HFFc6 (cell line): Measurements from ENCODE around the gene RRP9. TPM values are rescaled to one million over a fixed set of nuclear protein-coding genes. Genes with fewer than 3 reads are reported as not detected.
"Not testable (repeated sequence)": the region's sequence is repeated elsewhere in the genome, so short reads cannot be mapped to it uniquely, and the experiment has no call there.

Source experiments
- DNase-seq: peaks from one replicate; pipeline ENCODE4 v3.0.0-alpha.2; 2018
- H3K27ac Mint-ChIP-seq: 2 replicates; pipeline ENCODE4 v1.8.0; 2020; ENCODE audit warnings: mild to moderate bottlenecking, mixed read lengths
- H3K27me3 Mint-ChIP-seq: 2 replicates; pipeline ENCODE4 v1.8.0; 2021; ENCODE audit warnings: mild to moderate bottlenecking, moderate library complexity, mixed read lengths; ENCODE audit not compliant: insufficient read depth
- H3K36me3 Mint-ChIP-seq: 2 replicates; pipeline ENCODE4 v1.8.0; 2021; ENCODE audit warnings: low read depth, mixed read lengths
- H3K4me1 Mint-ChIP-seq: 2 replicates; pipeline ENCODE4 v1.8.0; 2020; ENCODE audit warnings: low read depth, mixed read lengths
- H3K4me3 Mint-ChIP-seq: 2 replicates; pipeline ENCODE4 v1.8.0; 2020; ENCODE audit warnings: mild to moderate bottlenecking, moderate library complexity, mixed read lengths
- H3K9me3 Mint-ChIP-seq: 2 replicates; pipeline ENCODE4 v1.8.0; 2020; ENCODE audit warnings: mild to moderate bottlenecking, mixed read lengths
- total RNA-seq, 6 experiments: library from RNA; stranded (reverse); fragmentation: NEBNext Ultra II Directional; extraction: Animal tissue kit (Norgen Biotek cat#: 25700); gene quantifications; 2 replicates in 1 of 6; 3 replicates in 5 of 6; pipeline ENCODE4 v1.2.3, GENCODE V29; 2021
- TF ChIP-seq, protein P1 (sequence below): fragments of 200-600 bp; sonication (generic); IDR thresholded peaks from 2 replicates; pipeline ENCODE4 v1.5.0; 2021; ENCODE audit warnings: antibody characterized with exemption, mild to moderate bottlenecking

Gene RRP9
- total RNA-seq, 6 experiments from 2014 or later, result 30.0 to 36.6 (median 32.5) TPM

DNA sequence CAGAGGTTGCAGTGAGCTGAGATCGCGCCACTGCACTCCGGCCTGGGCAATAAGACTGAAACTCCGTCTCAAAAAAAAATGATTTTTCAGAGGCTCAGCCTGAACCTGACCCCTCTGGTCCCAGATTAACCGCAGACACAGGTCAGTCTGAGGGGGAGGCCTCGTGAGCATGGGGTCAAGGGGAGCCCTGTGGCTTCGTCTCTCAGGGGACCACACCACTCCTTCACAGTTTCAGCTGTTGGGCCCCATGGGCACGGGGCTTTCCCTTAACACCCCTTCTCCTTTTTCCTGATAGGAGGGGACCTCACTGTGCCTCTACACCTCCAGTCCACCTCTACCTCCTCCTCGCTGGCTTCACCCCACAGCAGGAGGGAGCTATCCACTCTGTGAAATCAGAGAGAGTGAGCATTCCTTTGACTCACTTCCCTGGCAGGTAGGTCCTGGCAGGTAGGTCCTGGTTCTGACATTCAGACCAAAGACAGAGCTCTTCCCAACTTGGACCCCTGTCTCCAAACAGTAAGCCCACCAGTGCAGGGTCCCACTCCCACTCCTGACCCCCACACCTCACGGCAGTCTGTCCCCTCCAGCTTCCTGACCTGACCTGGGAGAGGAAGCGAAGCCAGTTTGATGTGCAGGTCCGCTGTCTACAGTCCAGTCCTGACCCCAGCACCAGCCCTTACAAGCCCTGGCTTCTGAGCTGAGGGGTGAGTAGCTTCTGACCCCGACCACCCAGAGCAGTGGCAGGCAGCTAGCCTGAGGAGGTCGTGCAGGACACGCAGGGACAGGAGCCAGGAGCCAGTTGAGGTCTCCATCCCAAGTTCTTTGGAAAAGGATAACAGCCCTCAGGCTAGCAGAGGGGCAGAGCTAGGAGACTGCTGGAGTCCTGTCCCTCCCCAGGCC lies 9.0 kb downstream of the RRP9 start:
- DNase-seq, result no peak
- Mint-ChIP-seq H3K4me1 (no peaks in the 10 kb centered on the region), H3K9me3 (no peaks in the 10 kb centered on the region), H3K36me3 (peaks cover 25% of the 10 kb centered on the region; the same call in 1 of the 2 replicates), H3K27ac (no peak overlapping the region), H3K27me3 (no peaks in the 10 kb centered on the region; the same call in none of the 2 replicates), H3K4me3 (no peak overlapping the region)
- TF ChIP-seq, protein P1, sequence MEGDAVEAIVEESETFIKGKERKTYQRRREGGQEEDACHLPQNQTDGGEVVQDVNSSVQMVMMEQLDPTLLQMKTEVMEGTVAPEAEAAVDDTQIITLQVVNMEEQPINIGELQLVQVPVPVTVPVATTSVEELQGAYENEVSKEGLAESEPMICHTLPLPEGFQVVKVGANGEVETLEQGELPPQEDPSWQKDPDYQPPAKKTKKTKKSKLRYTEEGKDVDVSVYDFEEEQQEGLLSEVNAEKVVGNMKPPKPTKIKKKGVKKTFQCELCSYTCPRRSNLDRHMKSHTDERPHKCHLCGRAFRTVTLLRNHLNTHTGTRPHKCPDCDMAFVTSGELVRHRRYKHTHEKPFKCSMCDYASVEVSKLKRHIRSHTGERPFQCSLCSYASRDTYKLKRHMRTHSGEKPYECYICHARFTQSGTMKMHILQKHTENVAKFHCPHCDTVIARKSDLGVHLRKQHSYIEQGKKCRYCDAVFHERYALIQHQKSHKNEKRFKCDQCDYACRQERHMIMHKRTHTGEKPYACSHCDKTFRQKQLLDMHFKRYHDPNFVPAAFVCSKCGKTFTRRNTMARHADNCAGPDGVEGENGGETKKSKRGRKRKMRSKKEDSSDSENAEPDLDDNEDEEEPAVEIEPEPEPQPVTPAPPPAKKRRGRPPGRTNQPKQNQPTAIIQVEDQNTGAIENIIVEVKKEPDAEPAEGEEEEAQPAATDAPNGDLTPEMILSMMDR, result no peak

DNA sequence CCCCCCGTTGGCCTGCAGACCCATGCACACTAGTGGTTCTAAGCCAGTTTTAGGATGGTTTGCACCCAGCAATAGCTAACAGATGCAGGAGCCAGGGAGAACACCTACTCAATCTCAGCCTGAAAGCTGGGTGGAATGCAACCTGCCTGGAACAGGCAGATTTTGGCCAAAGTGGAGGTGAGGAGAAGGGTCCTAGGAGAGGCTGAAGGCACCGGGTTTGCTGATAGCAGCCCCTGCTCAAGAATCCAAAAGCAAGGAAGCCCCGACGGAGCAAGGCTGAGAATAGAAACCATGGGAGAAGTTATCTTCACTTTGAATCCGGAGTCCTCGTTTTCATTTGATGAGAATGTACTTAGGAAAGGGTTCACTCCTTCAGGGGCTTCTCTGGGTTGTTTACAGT lies 9.9 kb downstream of the RRP9 start:
- no peak for DNase-seq
- Mint-ChIP-seq H3K4me1 (no peaks in the 10 kb centered on the region), H3K36me3 (peaks cover 25% of the 10 kb centered on the region; the same call in 1 of the 2 replicates), H3K9me3 (no peaks in the 10 kb centered on the region), H3K27me3 (peaks cover under 1% of the 10 kb centered on the region; the same call in 1 of the 2 replicates), H3K4me3 (no peak overlapping the region), H3K27ac (no peak overlapping the region)
- TF ChIP-seq, protein P1, result no peak

DNA sequence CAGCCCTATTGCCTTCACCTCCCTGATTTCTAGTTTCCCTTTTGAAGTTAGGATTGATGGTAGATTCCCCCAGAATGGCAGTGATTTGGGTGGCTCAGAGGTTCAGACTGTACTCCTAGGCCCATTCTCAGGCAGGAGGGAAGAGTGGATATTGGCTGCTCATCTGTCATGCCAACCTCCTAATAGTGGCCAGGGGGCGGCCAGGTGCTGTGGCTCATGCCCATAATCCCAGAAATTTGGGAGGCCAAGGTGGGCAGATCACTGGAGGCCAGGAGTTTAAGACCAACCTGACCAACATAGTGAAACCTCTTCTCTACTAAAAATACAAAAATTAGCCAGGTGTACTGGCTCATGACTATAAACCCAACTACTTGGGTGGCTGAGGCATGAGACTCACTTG lies 11.3 kb downstream of the RRP9 start:
- H3K4me1 Mint-ChIP-seq, result no peaks in the 10 kb centered on the region
- H3K4me3 Mint-ChIP-seq, result no peak overlapping the region
- H3K27me3 Mint-ChIP-seq, result peaks cover 2% of the 10 kb centered on the region; the same call in 1 of the 2 replicates
- no peak for DNase-seq
- H3K27ac Mint-ChIP-seq, result no peak overlapping the region
- no peaks in the 10 kb centered on the region for H3K9me3 Mint-ChIP-seq
- peaks cover 20% of the 10 kb centered on the region; the same call in 1 of the 2 replicates for H3K36me3 Mint-ChIP-seq
- TF ChIP-seq, protein P1, result no peak

DNA sequence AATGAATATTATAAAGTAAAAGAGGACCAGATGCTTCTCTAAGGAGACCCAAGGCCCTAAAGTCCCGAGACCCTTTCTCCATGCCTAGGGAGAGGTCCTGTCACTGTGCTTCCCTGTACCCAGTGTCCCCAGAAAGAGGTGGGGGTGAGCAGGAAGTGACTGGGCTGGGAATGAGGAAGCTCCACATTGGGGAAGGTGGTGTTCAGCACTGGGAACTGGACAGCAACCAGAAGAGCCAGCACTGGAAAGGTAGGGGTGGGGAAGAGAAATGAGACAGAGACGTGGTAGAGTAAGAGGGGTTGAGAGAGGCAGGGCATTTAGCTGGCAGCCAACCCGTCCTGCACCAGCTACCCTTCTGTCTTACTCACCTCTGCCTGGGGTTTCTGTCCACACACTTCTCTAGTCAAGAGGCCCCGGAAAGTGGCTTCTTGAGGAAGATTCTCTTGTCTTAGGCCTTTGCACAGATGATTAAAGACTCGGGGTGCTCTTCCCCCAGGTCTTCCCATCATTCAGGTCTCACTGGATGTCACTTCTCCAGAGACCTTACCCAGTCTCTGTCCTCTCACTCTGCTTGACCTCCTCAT lies 12.2 kb downstream of the RRP9 start:
- TF ChIP-seq, protein P1, result no peak
- H3K4me3 Mint-ChIP-seq, result no peak overlapping the region
- H3K9me3 Mint-ChIP-seq, result no peaks in the 10 kb centered on the region
- H3K27me3 Mint-ChIP-seq, result peaks cover 2% of the 10 kb centered on the region; the same call in 1 of the 2 replicates
- H3K27ac Mint-ChIP-seq, result no peak overlapping the region
- H3K4me1 Mint-ChIP-seq, result no peaks in the 10 kb centered on the region
- no peak for DNase-seq
- peaks cover 15% of the 10 kb centered on the region; the same call in 1 of the 2 replicates for H3K36me3 Mint-ChIP-seq

DNA sequence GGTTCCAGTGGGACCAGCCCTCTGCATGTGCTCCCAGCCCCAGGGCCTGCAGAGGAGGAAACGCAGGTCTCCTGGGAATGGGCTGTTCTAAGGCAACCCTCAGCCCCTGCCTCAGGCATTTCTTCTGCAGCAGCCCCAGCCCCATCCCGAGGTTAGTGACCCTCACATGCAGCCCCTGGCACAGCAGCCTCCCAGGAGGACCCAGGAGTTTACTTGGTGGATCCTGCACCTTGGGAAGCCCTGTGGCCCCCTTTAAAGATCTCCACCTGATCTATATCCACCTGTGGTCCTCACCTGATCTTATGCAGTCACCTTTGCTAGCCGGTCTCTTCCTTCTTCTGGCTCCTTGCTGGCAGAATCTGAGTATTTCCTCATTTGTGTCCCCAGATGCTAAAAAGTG lies 12.7 kb downstream of the RRP9 start:
- H3K27me3 Mint-ChIP-seq, H3K4me1 Mint-ChIP-seq, H3K27ac Mint-ChIP-seq, DNase-seq, H3K9me3 Mint-ChIP-seq, H3K4me3 Mint-ChIP-seq: not testable (repeated sequence)
- H3K36me3 Mint-ChIP-seq, result peaks cover 14% of the 10 kb centered on the region; the same call in 1 of the 2 replicates

DNA sequence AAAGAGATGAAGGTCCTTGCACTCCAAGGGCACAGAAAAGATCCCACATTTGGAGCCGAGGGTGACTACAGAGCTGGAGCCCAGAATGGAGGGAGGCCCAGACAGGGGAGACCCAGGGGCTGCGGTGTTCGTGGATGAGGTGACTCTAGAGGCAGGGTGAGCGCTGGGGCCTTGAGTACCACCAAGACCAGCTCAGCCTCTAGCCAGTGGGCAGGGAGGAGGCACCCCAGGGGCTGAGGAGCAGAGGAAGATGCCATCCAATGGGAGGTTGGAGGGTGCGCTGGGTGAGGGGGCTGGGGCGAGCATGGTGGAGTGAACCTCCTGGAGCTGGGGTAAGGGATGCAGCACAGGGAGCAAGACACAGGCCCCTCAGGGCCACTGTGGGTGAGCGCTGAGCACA lies 13.3 kb downstream of the RRP9 start:
- H3K9me3 Mint-ChIP-seq, result no peaks in the 10 kb centered on the region
- H3K4me3 Mint-ChIP-seq, result no peak overlapping the region
- peaks cover 2% of the 10 kb centered on the region; the same call in 1 of the 2 replicates for H3K27me3 Mint-ChIP-seq
- no peak for DNase-seq
- H3K36me3 Mint-ChIP-seq, result peaks cover 12% of the 10 kb centered on the region; the same call in 1 of the 2 replicates
- TF ChIP-seq, protein P1, result no peak
- H3K27ac Mint-ChIP-seq, result no peak overlapping the region
- H3K4me1 Mint-ChIP-seq, result no peaks in the 10 kb centered on the region
